Measurements from ENCODE around the gene ZNF618.
A peak's percentile ranks its signal among the peaks of the same experiment; 100 is the strongest.
"Not testable (repeated sequence)": the region's sequence is repeated elsewhere in the genome, so short reads cannot be mapped to it uniquely, and the experiment has no call there.

Gene ZNF618

DNA sequence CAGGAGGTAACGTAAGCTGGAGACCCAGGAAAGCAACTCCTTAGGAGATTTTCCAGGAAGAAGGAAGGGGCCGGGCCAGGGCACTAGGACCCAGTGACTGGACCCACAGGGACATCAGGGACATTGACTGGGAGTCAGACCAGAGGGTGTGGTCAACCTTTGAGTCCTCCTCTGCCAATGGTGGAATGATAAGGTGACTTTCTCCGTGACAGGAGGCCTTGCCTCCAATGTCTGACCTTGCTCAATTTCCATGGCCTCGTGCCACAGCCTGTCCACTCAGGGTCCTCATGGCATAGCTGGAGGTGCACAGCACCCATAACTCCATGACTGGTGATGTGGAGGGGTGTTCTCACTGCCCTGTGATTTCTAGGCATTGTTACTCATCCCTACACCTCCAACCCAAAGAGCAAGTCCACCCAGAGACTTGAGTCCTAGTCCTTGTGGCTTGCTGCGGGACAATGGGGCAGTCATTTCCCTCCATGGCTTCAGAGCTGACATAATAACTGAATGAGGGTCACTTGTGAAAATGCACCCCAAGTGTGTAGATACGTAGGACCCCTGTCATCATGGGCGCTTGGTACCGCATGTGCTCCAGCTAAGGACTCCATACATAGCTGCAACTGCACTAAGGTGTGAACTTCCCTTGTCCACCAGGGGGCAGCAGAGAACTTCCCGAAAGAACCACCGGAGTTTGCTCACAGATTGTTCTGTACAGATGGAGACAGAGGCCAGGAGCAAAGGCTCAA lies 206.1 kb downstream of the ZNF618 start:
- peak; percentile 92 for DNase-seq (ENCODE audit: low spot score)

DNA sequence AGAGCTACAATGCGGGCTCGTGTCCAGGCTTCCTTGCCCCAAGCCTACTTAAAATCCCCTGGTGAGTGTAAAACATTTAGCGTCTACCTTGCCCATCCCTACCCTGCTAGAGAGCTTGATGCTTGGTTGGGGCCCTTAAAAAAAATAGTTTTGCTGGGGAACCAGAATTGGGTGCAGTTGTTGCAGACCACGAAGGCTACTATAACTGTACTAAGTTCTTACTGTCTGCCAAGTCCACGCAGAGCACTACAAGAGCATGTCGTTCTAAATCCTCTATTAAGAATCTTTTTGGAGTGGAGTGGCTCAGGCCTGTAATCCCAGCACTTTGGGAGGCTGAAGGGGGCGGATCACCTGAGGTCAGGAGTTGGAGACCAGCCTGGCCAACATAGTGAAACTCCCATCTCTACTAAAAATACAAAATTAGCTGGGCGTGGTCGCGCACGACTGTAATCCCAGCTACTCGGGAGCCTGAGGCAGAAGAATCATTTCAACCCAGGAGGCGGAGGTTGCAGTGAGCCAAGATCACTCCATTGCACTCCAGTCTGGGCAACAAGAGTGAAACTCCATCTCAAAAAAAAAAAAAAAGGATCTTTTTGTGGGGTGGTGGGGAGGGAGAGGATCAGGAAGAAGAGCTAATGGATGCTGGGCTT lies 206.8 kb downstream of the ZNF618 start:
- DNase-seq (ENCODE audit: low spot score): not testable (repeated sequence)

DNA sequence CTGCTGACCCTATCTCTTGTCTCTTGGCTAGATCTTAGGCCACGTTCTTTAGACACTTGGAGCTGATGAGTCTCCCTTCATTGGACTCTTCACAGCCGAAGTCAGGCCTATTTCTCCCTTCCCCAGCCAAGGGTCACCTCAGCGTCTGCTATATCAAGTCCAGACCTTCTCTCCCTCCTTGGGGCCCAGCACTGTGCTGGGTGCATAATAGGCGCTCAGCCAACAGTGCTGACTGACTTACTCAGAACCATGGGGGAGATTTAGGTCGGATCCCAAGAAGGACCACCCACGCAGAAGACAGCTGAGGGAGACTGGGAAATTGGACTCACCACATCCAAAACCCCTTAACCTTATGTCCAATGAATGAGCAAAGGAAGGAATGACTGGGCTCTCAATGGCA lies 207.6 kb downstream of the ZNF618 start:
- DNase-seq (ENCODE audit: low spot score): no peak

DNA sequence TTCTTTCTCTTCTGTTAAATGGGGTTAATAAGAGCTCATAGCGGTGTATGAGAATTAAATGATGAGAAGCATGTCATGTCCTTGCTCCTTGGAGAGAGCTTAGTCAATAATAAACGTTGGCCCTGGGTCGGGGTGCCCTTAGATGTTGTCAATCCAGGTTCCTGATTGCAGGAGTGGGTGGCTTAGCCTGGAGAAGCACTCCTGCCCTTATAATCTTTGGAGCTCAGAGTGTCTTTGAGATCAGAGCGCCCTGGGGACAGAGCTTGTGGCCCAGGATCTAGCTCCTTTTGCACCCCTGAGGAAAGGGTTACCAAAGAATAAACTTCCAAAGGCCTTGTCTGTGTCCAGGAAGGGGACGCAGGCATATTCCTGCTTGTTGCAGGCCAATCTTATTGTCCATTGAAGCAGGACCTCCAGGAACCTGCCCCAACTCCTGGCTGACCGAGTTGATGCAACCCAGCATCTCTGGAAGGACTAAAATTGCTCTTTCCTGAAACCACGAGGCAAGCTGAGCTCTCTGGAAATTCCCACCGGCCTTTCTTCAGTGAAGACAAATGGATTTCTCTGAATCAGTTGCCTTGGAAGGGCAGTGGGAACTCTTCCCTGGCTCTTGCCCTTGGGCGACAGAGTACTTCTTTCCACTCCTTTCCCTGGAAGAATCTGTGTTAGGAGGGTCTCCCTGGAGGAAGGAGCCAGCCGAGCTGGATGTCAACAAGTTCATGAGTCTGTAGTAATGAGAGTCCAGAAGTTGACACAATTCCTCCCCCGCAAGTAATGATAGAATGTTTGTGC lies 208.4 kb downstream of the ZNF618 start:
- no peak for DNase-seq (ENCODE audit: low spot score)

DNA sequence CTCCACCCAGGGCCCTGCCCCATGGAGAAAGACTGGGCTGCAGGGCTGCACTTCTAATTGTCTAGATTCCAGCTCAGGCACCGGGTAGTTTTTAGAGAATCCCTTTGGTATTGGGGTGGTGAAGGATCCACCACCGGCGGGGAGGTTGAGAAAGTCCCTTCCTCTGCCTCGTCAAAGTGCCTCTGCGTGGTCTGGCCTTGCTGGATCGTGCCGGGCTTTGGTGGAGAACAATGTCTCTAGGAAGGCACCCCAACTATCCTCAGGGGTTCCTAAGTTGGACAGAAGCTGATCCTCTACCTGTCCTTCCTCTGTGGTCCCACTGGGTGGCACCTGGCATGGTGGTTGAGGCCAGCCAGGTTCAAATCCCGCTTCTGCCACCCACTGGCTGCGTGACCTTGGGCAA lies 209.3 kb downstream of the ZNF618 start:
- no peak for DNase-seq (ENCODE audit: low spot score)

- no peak for DNase-seq (ENCODE audit: low spot score)
Measured at GRCh38 chr9:114086009-114086408, 209.9 kb downstream of the ZNF618 start.

DNA sequence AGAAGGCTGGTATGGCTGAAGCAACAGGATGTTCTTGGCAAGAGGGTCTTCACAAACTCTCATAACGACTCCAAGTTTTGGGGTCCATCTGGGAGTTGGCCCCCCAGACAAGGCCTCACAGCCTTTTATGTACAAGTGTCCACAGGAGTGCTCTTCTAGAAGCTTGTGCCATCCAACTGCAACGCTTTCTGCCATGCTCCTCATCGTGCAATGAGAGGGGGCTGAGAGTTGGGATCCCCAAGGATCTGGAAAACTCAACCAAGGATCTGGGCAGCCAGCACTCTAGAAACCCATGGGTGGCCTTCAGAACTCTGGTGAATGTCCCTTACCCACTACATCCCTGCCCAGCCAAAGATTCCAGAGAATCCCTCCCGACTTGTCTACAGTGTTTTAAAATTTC lies 210.5 kb downstream of the ZNF618 start:
- DNase-seq (ENCODE audit: low spot score): no peak

DNA sequence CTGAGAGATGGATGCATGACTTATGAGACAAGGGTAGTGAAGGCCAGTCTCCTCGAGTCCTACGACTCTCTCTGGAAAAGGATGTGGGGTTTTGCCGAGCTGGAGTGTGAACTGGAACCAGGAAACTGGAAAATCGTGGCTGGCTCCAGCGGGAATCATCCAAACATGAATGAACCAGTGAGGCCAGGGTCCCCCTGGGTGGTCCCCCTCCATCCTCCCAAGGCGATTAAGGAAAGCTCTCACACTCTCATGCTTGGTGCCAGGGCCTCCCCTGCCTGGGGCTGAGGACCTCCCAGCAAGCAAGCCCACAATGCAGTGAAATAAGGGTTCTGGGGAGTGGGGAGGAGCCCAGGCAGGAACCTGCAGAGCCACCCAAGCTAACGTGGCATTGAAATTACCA lies 211.6 kb downstream of the ZNF618 start:
- no peak for DNase-seq (ENCODE audit: low spot score)

GRCh38 chr9:114088571-114089170 lies 212.6 kb downstream of the ZNF618 start:
- no peak for DNase-seq (ENCODE audit: low spot score)

- DNase-seq (ENCODE audit: low spot score): no peak
Measured at GRCh38 chr9:114089206-114089840, 213.2 kb downstream of the ZNF618 start.

- DNase-seq (ENCODE audit: low spot score): no peak
Measured at GRCh38 chr9:114090798-114091197, 214.7 kb downstream of the ZNF618 start.

DNA sequence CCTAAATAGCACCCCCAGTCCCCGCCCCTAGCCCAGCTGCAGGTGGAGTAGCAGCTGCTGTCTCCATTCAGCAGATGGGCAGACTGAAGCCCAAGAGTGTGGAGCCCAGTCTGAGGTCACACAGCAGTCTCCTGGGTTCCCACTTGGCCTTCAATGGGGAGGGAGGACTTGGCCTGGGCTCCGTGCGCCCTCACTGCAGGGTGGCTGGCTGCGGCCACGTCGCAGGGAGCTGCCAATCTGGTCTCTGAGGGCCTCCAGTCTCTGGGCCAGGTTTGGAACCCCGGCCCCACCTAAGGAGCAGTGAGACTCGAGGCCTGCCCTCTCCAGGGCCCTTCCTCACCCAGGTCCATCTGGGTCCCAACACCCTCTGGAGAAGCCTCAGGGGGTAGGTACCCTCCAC lies 215.6 kb downstream of the ZNF618 start:
- DNase-seq (ENCODE audit: low spot score): no peak

- no peak for DNase-seq (ENCODE audit: low spot score)
Measured at GRCh38 chr9:114092336-114092735, 216.2 kb downstream of the ZNF618 start.

DNA sequence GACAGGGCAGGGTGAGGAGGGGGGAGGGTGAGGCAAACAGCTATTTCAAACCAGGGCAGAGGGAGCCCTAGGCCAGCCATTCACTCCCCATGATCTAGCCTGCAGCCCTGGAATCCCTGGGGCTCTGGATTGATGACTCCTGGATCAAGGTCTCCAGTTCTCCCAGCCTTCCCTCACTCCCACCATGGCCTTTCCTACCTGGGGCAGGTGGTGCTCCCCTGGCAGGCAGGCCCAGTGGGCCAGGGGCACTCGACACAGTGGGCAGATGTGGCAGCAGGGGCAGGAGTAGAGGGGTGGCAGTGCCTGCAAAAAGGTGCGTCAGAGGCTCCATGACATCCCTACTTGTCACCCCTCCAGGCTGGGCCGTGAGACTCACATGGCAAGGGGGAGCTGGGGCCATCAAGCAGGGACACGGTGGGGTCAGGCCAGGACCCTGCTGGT lies 216.9 kb downstream of the ZNF618 start:
- DNase-seq (ENCODE audit: low spot score): no peak

GRCh38 chr9:114093761-114094505 lies 217.8 kb downstream of the ZNF618 start:
- DNase-seq (ENCODE audit: low spot score): no peak

- DNase-seq (ENCODE audit: low spot score): no peak
Measured at GRCh38 chr9:114094971-114095370, 218.9 kb downstream of the ZNF618 start.

DNA sequence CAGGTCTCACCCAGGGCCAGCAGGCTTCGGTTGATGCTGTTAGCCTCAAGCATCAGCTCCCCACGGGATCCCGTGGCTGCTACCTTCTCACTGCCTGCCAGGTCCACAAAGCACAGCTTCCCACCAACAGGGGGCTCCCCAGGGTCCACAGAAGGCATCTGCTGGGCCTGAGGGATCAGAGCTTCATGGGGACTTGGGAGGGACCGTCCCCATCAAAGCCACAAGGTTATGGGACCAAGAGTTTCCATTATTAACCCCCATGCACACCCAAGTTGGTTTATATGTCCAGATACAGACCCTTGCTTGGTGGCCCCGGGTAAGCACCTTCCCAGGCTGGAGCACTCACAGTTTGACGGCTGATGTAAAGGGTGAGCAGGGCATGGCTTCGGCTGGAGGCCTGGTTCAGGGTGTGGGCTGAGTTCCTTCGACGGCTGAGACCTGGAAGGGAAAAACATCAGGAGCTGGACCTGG lies 220.0 kb downstream of the ZNF618 start:
- no peak for DNase-seq (ENCODE audit: low spot score)

DNA sequence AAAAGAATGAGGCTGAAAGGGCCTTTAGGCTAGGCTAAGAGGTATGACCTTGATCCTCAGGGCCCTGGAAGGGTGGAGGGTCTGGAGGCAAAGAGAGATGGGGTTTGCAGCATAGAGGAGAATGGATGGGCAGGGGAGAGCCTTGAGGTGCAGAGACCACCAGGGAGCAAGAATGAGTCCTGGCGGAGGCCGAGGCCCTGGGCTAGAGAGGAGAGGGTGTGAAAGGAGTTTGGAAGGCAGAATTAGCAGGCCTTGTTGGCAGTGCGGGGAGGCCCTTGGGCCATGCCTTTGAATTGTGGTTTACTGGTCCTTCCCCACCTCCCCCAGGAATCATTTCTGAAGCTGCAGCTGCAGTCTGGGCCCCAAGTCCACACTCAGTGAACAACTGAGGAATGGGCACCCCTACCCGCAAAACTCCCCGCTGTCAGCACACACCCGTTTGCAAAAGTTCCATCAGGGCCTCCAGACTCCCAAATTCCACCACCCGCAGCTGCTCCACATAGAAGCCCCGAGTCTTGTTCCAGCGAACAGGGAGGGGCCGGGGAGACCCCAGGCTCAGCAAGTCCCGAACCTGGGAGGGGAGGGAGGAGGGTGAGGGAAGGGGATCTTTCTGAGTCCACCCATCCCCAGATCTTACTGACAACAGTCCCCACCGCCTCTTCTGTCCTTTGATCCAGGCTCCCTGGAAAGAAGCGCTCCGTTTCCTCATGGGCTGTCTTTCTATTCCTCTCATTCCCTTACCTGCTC lies 220.9 kb downstream of the ZNF618 start:
- DNase-seq (ENCODE audit: low spot score): no peak

DNA sequence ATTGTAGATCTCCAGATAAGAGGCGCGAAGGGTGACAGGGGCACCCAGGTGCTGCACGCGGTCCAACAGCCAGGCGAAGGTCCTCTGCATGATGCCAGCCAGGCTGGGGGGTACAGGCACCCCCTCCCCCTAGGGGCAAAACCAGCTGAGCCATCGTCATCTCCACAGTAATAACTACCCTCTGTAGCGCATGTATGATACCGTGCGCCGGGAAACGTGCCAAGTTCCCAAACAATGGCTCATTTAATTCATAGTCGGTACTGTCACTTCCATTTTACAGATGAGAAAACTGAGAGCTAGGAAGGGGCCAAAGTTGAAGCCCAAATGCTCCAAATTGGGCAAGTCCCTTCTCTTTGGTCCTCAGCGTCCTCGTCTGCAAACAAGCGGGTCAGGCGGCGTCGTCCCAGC lies 221.5 kb downstream of the ZNF618 start:
- DNase-seq (ENCODE audit: low spot score): no peak
